Activated CD8-positive, alpha-beta memory T cell treated with anti-CD3 and anti-CD28 coated beads, Interleukin-2, amount 50 U/mL, for 1 hour (primary cell): Measurements from ENCODE around the gene PCBD1.

Experiments used
- DNase-seq: peaks from one replicate; pipeline ENCODE4 v3.0.0-alpha.2; 2020; ENCODE audit errors: extremely low read depth

The PCBD1 gene

GRCh38 chr10:70902661-70903261 lies 14.4 kb upstream of the PCBD1 start:
- no peak for DNase-seq

GRCh38 chr10:70901276-70901878 lies 13.0 kb upstream of the PCBD1 start:
- DNase-seq: no peak

- DNase-seq: no peak
Observed at GRCh38 chr10:70899096-70899495, 10.7 kb upstream of the PCBD1 start.

- DNase-seq: no peak
Observed at GRCh38 chr10:70898687-70899086, 10.3 kb upstream of the PCBD1 start.

GRCh38 chr10:70896551-70896950 lies 8.2 kb upstream of the PCBD1 start:
- no peak for DNase-seq

GRCh38 chr10:70894416-70894815 lies 6.1 kb upstream of the PCBD1 start:
- no peak for DNase-seq

GRCh38 chr10:70893227-70894006 lies 5.1 kb upstream of the PCBD1 start:
- no peak for DNase-seq

GRCh38 chr10:70892631-70893030 lies 4.3 kb upstream of the PCBD1 start:
- DNase-seq: no peak

- DNase-seq: no peak
Observed at GRCh38 chr10:70891627-70892026, 3.3 kb upstream of the PCBD1 start.

- no peak for DNase-seq
Observed at GRCh38 chr10:70890917-70891431, 2.6 kb upstream of the PCBD1 start.

- no peak for DNase-seq
Observed at GRCh38 chr10:70889291-70889690, 926 bp upstream of the PCBD1 start.

GRCh38 chr10:70886921-70887665 lies 1.3 kb downstream of the PCBD1 start:
- DNase-seq: no peak

- no peak for DNase-seq
Observed at GRCh38 chr10:70885931-70886903, 2.1 kb downstream of the PCBD1 start.

- DNase-seq: no peak
Observed at GRCh38 chr10:70885481-70885880, 2.9 kb downstream of the PCBD1 start.

GRCh38 chr10:70884741-70885140 lies 3.6 kb downstream of the PCBD1 start:
- DNase-seq: no peak

GRCh38 chr10:70880077-70880534 lies 8.3 kb downstream of the PCBD1 start:
- DNase-seq: peak; percentile 45

- no peak for DNase-seq
Observed at GRCh38 chr10:70879207-70879606, 9.2 kb downstream of the PCBD1 start.

GRCh38 chr10:70874061-70874460 lies 14.3 kb downstream of the PCBD1 start:
- no peak for DNase-seq

- no peak for DNase-seq
Observed at GRCh38 chr10:70872291-70872690, 16.1 kb downstream of the PCBD1 start.

GRCh38 chr10:70866424-70866823 lies 21.9 kb downstream of the PCBD1 start:
- no peak for DNase-seq

GRCh38 chr10:70864935-70865334 lies 23.4 kb downstream of the PCBD1 start:
- no peak for DNase-seq
